ENCODE data around the gene RAB34.

DNA sequence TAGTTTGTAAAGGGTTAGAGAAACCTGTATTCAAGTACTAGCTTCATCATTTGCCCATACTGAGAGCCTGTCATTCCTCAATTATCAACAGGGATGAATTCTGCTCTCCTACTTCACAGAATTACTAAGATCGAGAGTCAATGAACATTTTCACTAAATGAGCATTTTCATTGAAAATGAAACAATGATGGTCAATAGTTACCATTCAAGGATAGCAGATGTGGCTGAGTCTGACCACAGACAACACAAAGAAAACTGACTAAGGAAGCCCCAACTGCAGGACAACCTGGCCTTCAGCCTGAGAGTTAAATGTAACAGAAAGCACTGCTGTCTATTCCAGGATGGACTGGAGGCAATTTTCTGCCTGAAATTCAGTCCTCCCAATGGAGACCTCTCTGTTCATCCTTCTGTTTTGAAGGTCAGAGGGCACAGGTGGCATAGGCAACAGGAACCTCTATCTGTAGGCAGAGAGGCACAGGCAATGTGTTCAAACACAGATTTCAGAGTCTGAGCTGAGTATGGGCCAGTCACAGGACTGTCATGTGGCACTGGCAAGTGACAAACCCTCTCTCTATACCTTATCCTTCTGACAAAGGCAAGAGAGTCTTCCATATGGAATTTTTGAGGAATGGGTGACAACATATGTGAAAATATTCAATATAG is 45.6 kb upstream of the RAB34 start:
- no peak for TF ChIP-seq CTCF (conservative IDR thresholded peaks at IDR 0.05)
- no peak for TF ChIP-seq EZH2 (IDR thresholded peaks at IDR 0.05; ENCODE audit: low read depth)
